ENCODE data around the gene NDUFS7. TPM values are rescaled to one million over a fixed set of nuclear protein-coding genes. Genes with fewer than 3 reads are reported as not detected.

The NDUFS7 gene
- total RNA-seq, 1 experiment from 2014 or later = 135 TPM

GRCh38 chr19:1441677-1442438, 58.2 kb downstream of the NDUFS7 start:
- POLR2A ChIA-PET = interaction anchor here (0.6 kb wide), 2 partner anchors 12 to 490 kb away, joined by 3 to 5 read pairs; no protein-coding TSS in a partner anchor
- Mint-ChIP-seq H3K4me3 (ENCODE audit: unreplicated experiment) (peak overlapping the region; percentile 98), H3K36me3 (ENCODE audit: insufficient read depth, unreplicated experiment) (peaks cover 62% of the 10 kb centered on the region)

More at GRCh38 chr19:1441677-1442438, 58.2 kb downstream of the NDUFS7 start:
- intact Hi-C loops (cut with micrococcal nuclease) = no loop called here
- Mint-ChIP-seq H3K27ac (ENCODE audit: low read depth, unreplicated experiment) (peak overlapping the region; percentile 100), H3K4me1 (ENCODE audit: insufficient read depth, unreplicated experiment) (peaks cover 6% of the 10 kb centered on the region), H3K27me3 (ENCODE audit: insufficient read depth, unreplicated experiment) (peaks cover 2% of the 10 kb centered on the region), H3K9me3 (ENCODE audit: unreplicated experiment) (no peaks in the 10 kb centered on the region)
- no peak for DNase-seq (ENCODE audit: unreplicated experiment)
- CTCF ChIA-PET = no interaction called here
- no TSS peak for BruUV-seq (replicated peaks)
- no peak for TF ChIP-seq CTCF (IDR thresholded peaks at IDR 0.05; ENCODE audit: unreplicated experiment)

Other genes with a start within 250 kb of the NDUFS7 start
- 99.6 and 123 TPM in 2 replicates for gene SBNO2, start 209.6 kb upstream of the NDUFS7 start, total RNA-seq (2022)
- gene STK11, start 178.1 kb upstream of the NDUFS7 start, total RNA-seq (2022) = 63.1 and 65.6 TPM in 2 replicates
- gene CBARP, start 145.9 kb upstream of the NDUFS7 start, total RNA-seq (2022) = 7.0 and 8.2 TPM in 2 replicates
- gene ATP5F1D, start 142.2 kb upstream of the NDUFS7 start, total RNA-seq (2022) = 256 and 258 TPM in 2 replicates
- gene MIDN, start 135.3 kb upstream of the NDUFS7 start, total RNA-seq (2022) = 73.6 and 96.9 TPM in 2 replicates
- 316 and 362 TPM in 2 replicates for gene CIRBP, start 114.6 kb upstream of the NDUFS7 start, total RNA-seq (2022)
- 71.0 and 85.2 TPM in 2 replicates for gene FAM174C, start 108.4 kb upstream of the NDUFS7 start, total RNA-seq (2022)
- not detected in 2 replicates for gene EFNA2, start 98.0 kb upstream of the NDUFS7 start, total RNA-seq (2022)
- gene GAMT, start 17.6 kb downstream of the NDUFS7 start, total RNA-seq (2022) = 3.2 and 7.0 TPM in 2 replicates
- gene DAZAP1, start 23.7 kb downstream of the NDUFS7 start, total RNA-seq (2022) = 219 and 246 TPM in 2 replicates
- 1,168 and 1,243 TPM in 2 replicates for gene RPS15, start 54.5 kb downstream of the NDUFS7 start, total RNA-seq (2022)
- 0.15 and 0.23 TPM in 2 replicates for gene APC2, start 66.2 kb downstream of the NDUFS7 start, total RNA-seq (2022)
- gene C19orf25, start 95.3 kb downstream of the NDUFS7 start, total RNA-seq (2022) = 36.3 and 40.5 TPM in 2 replicates
- 3.4 and 3.7 TPM in 2 replicates for gene PCSK4, start 106.4 kb downstream of the NDUFS7 start, total RNA-seq (2022)
- gene REEP6, start 107.3 kb downstream of the NDUFS7 start, total RNA-seq (2022) = 3.8 TPM in 2 replicates
- 11.1 and 13.7 TPM in 2 replicates for gene ADAMTSL5, start 129.1 kb downstream of the NDUFS7 start, total RNA-seq (2022)
- gene PLK5, start 140.2 kb downstream of the NDUFS7 start, total RNA-seq (2022) = 0.21 and 0.22 TPM in 2 replicates
- 18.7 and 20.0 TPM in 2 replicates for gene MEX3D, start 184.4 kb downstream of the NDUFS7 start, total RNA-seq (2022)
- 103 and 114 TPM in 2 replicates for gene MBD3, start 209.0 kb downstream of the NDUFS7 start, total RNA-seq (2022)
- 211 and 256 TPM in 2 replicates for gene UQCR11, start 221.6 kb downstream of the NDUFS7 start, total RNA-seq (2022)